Vagina (tissue), 2 donors: ENCODE measurements around the gene OR6Q1.

Experiments
- CTCF ChIP-seq, 3 experiments: fragments of 450-650 bp in 2 of 3; fragments of 200-600 bp in 1 of 3; sonication (generic) in 1 of 3; IDR thresholded peaks; one replicate each; pipeline ENCODE4 v1.5.1; 2017 to 2019; ENCODE audit warnings: antibody characterized with exemption in 3 of 3, mild to moderate bottlenecking in 2 of 3, moderate library complexity in 2 of 3
- POLR2A ChIP-seq, 2 donors: fragments of 450-650 bp; IDR thresholded peaks; one replicate each; pipeline ENCODE4 v1.6.1; 2017; ENCODE audit warnings: antibody characterized with exemption in 2 of 2, mild to moderate bottlenecking in 2 of 2, moderate library complexity in 2 of 2
- POLR2AphosphoS5 ChIP-seq, 2 donors: sonication (generic); formaldehyde crosslinking; IDR thresholded peaks; one replicate each; pipeline ENCODE4 v1.9.0; 2017; ENCODE audit warnings: antibody characterized with exemption in 2 of 2, mild to moderate bottlenecking in 2 of 2, low read depth in 1 of 2; ENCODE audit not compliant: insufficient read depth in 1 of 2

DNA sequence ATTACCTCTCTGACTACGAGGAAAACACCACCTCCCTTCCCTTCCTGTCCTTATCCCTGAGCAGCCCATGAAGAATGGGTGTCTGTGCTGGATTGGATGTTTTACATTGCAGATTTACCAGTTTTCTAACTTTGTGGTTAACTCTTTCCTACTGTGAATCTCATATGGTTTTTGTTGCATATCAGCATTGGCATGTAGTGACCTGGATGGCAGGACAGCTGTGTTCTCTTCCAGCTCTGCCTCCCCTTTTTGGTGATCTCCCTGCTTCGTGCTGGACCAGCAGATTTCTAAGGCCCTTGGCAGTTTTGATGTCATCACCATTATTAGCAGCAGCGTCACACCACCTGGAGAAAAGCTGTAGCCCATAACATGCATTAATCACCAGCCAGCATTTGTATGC is 26.7 kb downstream of the OR6Q1 start:
- no peak for TF ChIP-seq CTCF (IDR thresholded peaks at IDR 0.05)
- no peak for TF ChIP-seq POLR2A (IDR thresholded peaks at IDR 0.05)
- TF ChIP-seq POLR2AphosphoS5 (IDR thresholded peaks at IDR 0.05; ENCODE audit: insufficient read depth in 1 of 2, low read depth in 1 of 2), result no peak
